ENCODE measurements around the gene HOATZ. TPM values are rescaled to one million over a fixed set of nuclear protein-coding genes. Genes with fewer than 3 reads are reported as not detected.

HOATZ gene
- total RNA-seq, 1 experiment from 2014 or later: not detected

- H3K36me3 ChIP-seq (ENCODE audit: low read depth, low read length): no peaks in the 10 kb centered on the region
- DNase-seq (no peak), ATAC-seq (no peak)
- H3K79me2 ChIP-seq (ENCODE audit: low read length): no peaks in the 10 kb centered on the region
- no peak overlapping the region for H2AFZ ChIP-seq (ENCODE audit: low read length)
- BruUV-seq (replicated peaks): no TSS peak
- CTCF ChIA-PET: no interaction called here
- peaks cover 12% of the 10 kb centered on the region for H3K4me1 ChIP-seq (ENCODE audit: insufficient read depth, low read length)
- H4K20me1 ChIP-seq (ENCODE audit: low read length): no peaks in the 10 kb centered on the region
- TF ChIP-seq EZH2phosphoT487 (IDR thresholded peaks at IDR 0.05; ENCODE audit: borderline replicate concordance, low read length) (no peak), CTCF (conservative IDR thresholded peaks at IDR 0.05; ENCODE audit: low read depth, low read length) (no peak), EZH2 (IDR thresholded peaks at IDR 0.05; ENCODE audit: low read length, unreplicated experiment) (no peak)
- H3F3A ChIP-seq (ENCODE audit: low read length, unreplicated experiment): no peaks in the 10 kb centered on the region
- no peak overlapping the region for H3K4me3 ChIP-seq (ENCODE audit: low read length)
- intact Hi-C loops (cut with micrococcal nuclease): no loop called here
- H3K9me3 ChIP-seq (ENCODE audit: low read length): no peaks in the 10 kb centered on the region
- no peaks in the 10 kb centered on the region for H3K9me2 ChIP-seq (replicated peaks; ENCODE audit: low read length)
- H3K4me2 ChIP-seq (ENCODE audit: low read length): no peak overlapping the region
- H3K27me3 ChIP-seq (ENCODE audit: low read length): no peaks in the 10 kb centered on the region
- no peak overlapping the region for H3K9ac ChIP-seq (ENCODE audit: low read length)
- POLR2A ChIA-PET (ENCODE audit: unreplicated experiment): no interaction called here
- no peak overlapping the region for H3K27ac ChIP-seq (ENCODE audit: low read length)
Measured at GRCh38 chr11:111469200-111469599, 45.4 kb upstream of the HOATZ start.

GRCh38 chr11:111472228-111472627 lies 42.4 kb upstream of the HOATZ start:
- H3K36me3 ChIP-seq (ENCODE audit: low read depth, low read length): no peaks in the 10 kb centered on the region
- H3K4me1 ChIP-seq (ENCODE audit: insufficient read depth, low read length): no peaks in the 10 kb centered on the region
- intact Hi-C loops (cut with micrococcal nuclease): no loop called here
- no peaks in the 10 kb centered on the region for H3K9me3 ChIP-seq (ENCODE audit: low read length)
- H4K20me1 ChIP-seq (ENCODE audit: low read length): no peaks in the 10 kb centered on the region
- H3F3A ChIP-seq (ENCODE audit: low read length, unreplicated experiment): no peaks in the 10 kb centered on the region
- ChIA-PET POLR2A (ENCODE audit: unreplicated experiment) (no interaction called here), CTCF (no interaction called here)
- no peak for TF ChIP-seq EZH2phosphoT487 (IDR thresholded peaks at IDR 0.05; ENCODE audit: borderline replicate concordance, low read length)
- TF ChIP-seq EZH2 (IDR thresholded peaks at IDR 0.05; ENCODE audit: low read length, unreplicated experiment): no peak
- TF ChIP-seq CTCF (conservative IDR thresholded peaks at IDR 0.05; ENCODE audit: low read depth, low read length): no peak
- no peak overlapping the region for H2AFZ ChIP-seq (ENCODE audit: low read length)
- H3K4me3 ChIP-seq (ENCODE audit: low read length): no peak overlapping the region
- H3K9ac ChIP-seq (ENCODE audit: low read length): no peak overlapping the region
- no peaks in the 10 kb centered on the region for H3K27me3 ChIP-seq (ENCODE audit: low read length)
- ATAC-seq (no peak), DNase-seq (peak; percentile 70)
- H3K9me2 ChIP-seq (replicated peaks; ENCODE audit: low read length): no peaks in the 10 kb centered on the region
- H3K4me2 ChIP-seq (ENCODE audit: low read length): no peak overlapping the region
- H3K27ac ChIP-seq (ENCODE audit: low read length): no peak overlapping the region
- BruUV-seq (replicated peaks): no TSS peak
- no peaks in the 10 kb centered on the region for H3K79me2 ChIP-seq (ENCODE audit: low read length)

GRCh38 chr11:111474432-111474831 lies 40.1 kb upstream of the HOATZ start:
- Histone ChIP-seq H3K27ac (ENCODE audit: low read length) (no peak overlapping the region), H3K9me2 (replicated peaks; ENCODE audit: low read length) (no peaks in the 10 kb centered on the region), H3K4me1 (ENCODE audit: insufficient read depth, low read length) (no peaks in the 10 kb centered on the region), H3K27me3 (ENCODE audit: low read length) (no peaks in the 10 kb centered on the region), H3K4me2 (ENCODE audit: low read length) (no peak overlapping the region), H3K79me2 (ENCODE audit: low read length) (no peaks in the 10 kb centered on the region), H3K36me3 (ENCODE audit: low read depth, low read length) (no peaks in the 10 kb centered on the region), H4K20me1 (ENCODE audit: low read length) (no peaks in the 10 kb centered on the region), H3K4me3 (ENCODE audit: low read length) (no peak overlapping the region), H3F3A (ENCODE audit: low read length, unreplicated experiment) (no peaks in the 10 kb centered on the region), H3K9ac (ENCODE audit: low read length) (no peak overlapping the region), H3K9me3 (ENCODE audit: low read length) (no peaks in the 10 kb centered on the region), H2AFZ (ENCODE audit: low read length) (no peak overlapping the region)
- DNase-seq (no peak), ATAC-seq (no peak)
- POLR2A ChIA-PET (ENCODE audit: unreplicated experiment): no interaction called here
- CTCF ChIA-PET: no interaction called here
- BruUV-seq (replicated peaks): no TSS peak
- intact Hi-C loops (cut with micrococcal nuclease): no loop called here
- TF ChIP-seq EZH2phosphoT487 (IDR thresholded peaks at IDR 0.05; ENCODE audit: borderline replicate concordance, low read length) (no peak), EZH2 (IDR thresholded peaks at IDR 0.05; ENCODE audit: low read length, unreplicated experiment) (no peak), CTCF (conservative IDR thresholded peaks at IDR 0.05; ENCODE audit: low read depth, low read length) (no peak)

Data from PC-3 (cell line).